GM12891 (cell line): ENCODE data around the gene RAB28.

Experiments
- PAX5 ChIP-seq: IDR thresholded peaks from 2 replicates; pipeline ENCODE4 v1.6.1; 2011; ENCODE audit warnings: low read length, moderate library complexity, mild to moderate bottlenecking; ENCODE audit not compliant: insufficient read depth, severe bottlenecking
- POLR2A ChIP-seq: IDR thresholded peaks from 2 replicates; pipeline ENCODE4 v1.6.1; 2011; ENCODE audit warnings: low read depth, low read length, control low read depth
- POLR2AphosphoS5 ChIP-seq: IDR thresholded peaks from 2 replicates; pipeline ENCODE4 v1.6.1; 2011; ENCODE audit warnings: low read depth, low read length, control low read depth
- SPI1 ChIP-seq: IDR thresholded peaks from 2 replicates; pipeline ENCODE4 v1.6.1; 2011; ENCODE audit warnings: low read depth, low read length, control low read depth
- TAF1 ChIP-seq: IDR thresholded peaks from 2 replicates; pipeline ENCODE4 v1.6.1; 2011; ENCODE audit warnings: low read depth, low read length, control low read depth

DNA sequence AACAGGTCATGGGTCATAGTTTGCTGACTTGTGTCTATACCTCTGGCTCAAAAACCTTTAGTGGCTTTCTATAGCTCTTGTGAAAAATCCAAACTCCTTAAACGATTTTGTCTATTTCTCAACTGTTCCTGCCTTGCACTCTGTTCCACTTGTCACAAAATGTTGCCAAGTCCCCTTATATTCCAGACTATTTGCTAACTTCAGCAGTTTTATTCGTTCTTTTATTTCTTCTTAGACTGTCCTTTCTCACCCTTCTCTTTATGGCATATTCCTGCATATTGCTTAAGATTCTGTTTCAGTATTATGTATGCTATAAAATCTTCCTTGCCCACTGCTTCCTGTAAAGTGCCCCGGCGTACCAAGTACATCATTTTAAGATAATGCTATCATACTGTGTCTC, 80.8 kb downstream of the RAB28 start:
- TF ChIP-seq POLR2AphosphoS5 (no peak), POLR2A (no peak), TAF1 (no peak), SPI1 (no peak), PAX5 (no peak)
